Measurements from ENCODE around the gene CHN1. TPM values are rescaled to one million over a fixed set of nuclear protein-coding genes. Genes with fewer than 3 reads are reported as not detected.

Gene CHN1
- total RNA-seq, 4 donors from 2014 or later = 2.7 to 6.1 (median 3.4) TPM

GRCh38 chr2:174877301-174877700 lies 127.9 kb downstream of the CHN1 start:
- no peak for DNase-seq (ENCODE audit: low spot score in 2 of 2)
- intact Hi-C loops (cut with DNase I; ENCODE audit: low total_unique reads) = no loop called here
- TF ChIP-seq CTCF (IDR thresholded peaks at IDR 0.05) = no peak

GRCh38 chr2:174874085-174874484 lies 131.1 kb downstream of the CHN1 start:
- no peak overlapping the region for H3K4me3 ChIP-seq (ENCODE audit: low read depth, poor library complexity, severe bottlenecking)
- 46 to 88% methylated on average over 1 of the region's 1 CpG for WGBS, 2 donors
- intact Hi-C loops (cut with DNase I; ENCODE audit: low total_unique reads) = no loop called here
- DNase-seq (ENCODE audit: low spot score in 2 of 2) = no peak
- no peak for TF ChIP-seq POLR2A (IDR thresholded peaks at IDR 0.05)
- no peak for TF ChIP-seq CTCF (IDR thresholded peaks at IDR 0.05)

More at GRCh38 chr2:174877301-174877700, 127.9 kb downstream of the CHN1 start:
- H3K4me3 ChIP-seq (ENCODE audit: low read depth, poor library complexity, severe bottlenecking) = no peak overlapping the region
- WGBS, 2 donors = 95 to 98% methylated on average over 1 of the region's 1 CpG

DNA sequence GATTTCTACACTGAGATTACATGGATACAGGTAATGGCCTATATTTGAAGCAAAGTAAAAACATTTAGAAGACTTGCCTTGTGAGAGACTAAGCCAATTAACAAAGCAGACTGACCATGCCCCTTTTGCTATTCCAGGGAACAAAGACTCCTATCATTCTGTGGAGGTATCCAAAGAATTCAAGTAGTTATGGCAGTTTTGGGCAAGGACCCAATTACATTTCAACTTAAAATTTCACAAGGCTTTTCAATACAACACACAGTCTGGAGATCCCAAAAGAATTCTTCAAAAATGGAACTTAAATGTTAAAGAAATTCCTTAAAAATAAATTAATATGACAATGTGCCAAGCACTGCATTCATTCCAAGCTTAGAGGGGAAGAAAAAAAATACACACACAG lies 131.7 kb downstream of the CHN1 start:
- no peak overlapping the region for H3K4me3 ChIP-seq (ENCODE audit: low read depth, poor library complexity, severe bottlenecking)
- TF ChIP-seq CTCF (IDR thresholded peaks at IDR 0.05) (no peak), POLR2A (IDR thresholded peaks at IDR 0.05) (no peak)
- no peak for DNase-seq (ENCODE audit: low spot score in 2 of 2)
- intact Hi-C loops (cut with DNase I; ENCODE audit: low total_unique reads) = no loop called here

GRCh38 chr2:174870787-174871186 lies 134.4 kb downstream of the CHN1 start:
- WGBS, 2 donors = 40 to 45% methylated on average over 1 of the region's 1 CpG
- H3K4me3 ChIP-seq (ENCODE audit: low read depth, poor library complexity, severe bottlenecking) = no peak overlapping the region
- no peak for DNase-seq (ENCODE audit: low spot score in 2 of 2)
- TF ChIP-seq CTCF (IDR thresholded peaks at IDR 0.05) (no peak), POLR2A (IDR thresholded peaks at IDR 0.05) (no peak)
- intact Hi-C loops (cut with DNase I; ENCODE audit: low total_unique reads) = no loop called here

DNA sequence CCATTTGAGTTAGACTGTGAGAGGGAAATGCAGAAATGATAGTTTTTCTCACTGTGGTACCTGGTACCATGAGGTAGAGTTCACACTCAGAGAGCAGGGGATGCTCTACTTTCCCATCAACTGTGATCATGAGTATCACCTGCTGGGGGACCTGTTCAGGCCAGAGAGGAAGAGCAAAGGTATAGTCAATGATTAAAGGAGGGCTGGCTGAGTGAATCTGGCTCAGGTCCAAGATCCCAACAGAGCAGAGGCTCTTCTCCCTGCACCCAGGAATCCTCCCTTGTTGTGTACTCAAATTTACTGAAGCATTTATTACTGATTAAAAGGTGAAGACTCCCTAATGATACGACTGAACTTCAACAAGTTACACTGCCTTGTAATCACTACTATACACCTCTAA lies 136.3 kb downstream of the CHN1 start:
- no peak overlapping the region for H3K4me3 ChIP-seq (ENCODE audit: low read depth, poor library complexity, severe bottlenecking)
- TF ChIP-seq POLR2A (IDR thresholded peaks at IDR 0.05) (no peak), CTCF (IDR thresholded peaks at IDR 0.05) (no peak)
- 86 to 90% methylated on average over 1 of the region's 1 CpG for WGBS, 2 donors
- intact Hi-C loops (cut with DNase I; ENCODE audit: low total_unique reads) = no loop called here
- DNase-seq (ENCODE audit: low spot score in 2 of 2) = no peak

DNA sequence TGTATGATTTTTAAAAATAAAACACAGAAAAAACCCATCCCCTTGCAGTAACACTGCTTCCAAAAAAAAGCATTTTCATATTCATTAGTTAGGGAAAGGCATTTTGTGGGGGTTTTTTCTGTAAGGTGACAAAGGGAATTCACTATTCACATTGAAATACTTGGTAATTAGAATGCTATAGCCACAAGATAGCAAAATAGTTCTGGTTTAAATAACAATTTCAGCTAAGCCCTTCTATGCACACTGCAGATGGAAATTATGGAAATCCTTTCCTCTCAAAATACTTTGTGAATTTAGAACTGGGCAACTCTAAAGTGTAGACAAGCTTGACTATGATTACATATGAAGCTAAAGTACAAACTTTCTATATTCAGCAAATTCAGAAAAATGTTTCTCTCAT lies 138.8 kb downstream of the CHN1 start:
- H3K4me3 ChIP-seq (ENCODE audit: low read depth, poor library complexity, severe bottlenecking) = no peak overlapping the region
- TF ChIP-seq POLR2A (IDR thresholded peaks at IDR 0.05) (no peak), CTCF (IDR thresholded peaks at IDR 0.05) (no peak)
- intact Hi-C loops (cut with DNase I; ENCODE audit: low total_unique reads) = no loop called here
- no peak for DNase-seq (ENCODE audit: low spot score in 2 of 2)
